Nephron progenitor cell (in vitro differentiated cells): Measurements from ENCODE around the gene AP2M1.

Experiments used
- DNase-seq: peaks from one replicate; pipeline ENCODE4 v3.0.0; 2021
- H3K27ac Mint-ChIP-seq: 2 replicates; pipeline ENCODE4 v1.8.0; 2021; ENCODE audit warnings: mild to moderate bottlenecking, moderate library complexity, mixed read lengths
- H3K27me3 Mint-ChIP-seq: 2 replicates; pipeline ENCODE4 v1.8.0; 2021; ENCODE audit warnings: mild to moderate bottlenecking, low read depth, mixed read lengths; ENCODE audit not compliant: poor library complexity
- H3K36me3 Mint-ChIP-seq: 2 replicates; pipeline ENCODE4 v1.8.0; 2021; ENCODE audit warnings: low read depth, mixed read lengths
- H3K4me1 Mint-ChIP-seq: 2 replicates; pipeline ENCODE4 v1.8.0; 2021; ENCODE audit warnings: mixed read lengths
- H3K4me3 Mint-ChIP-seq: 2 replicates; pipeline ENCODE4 v1.8.0; 2021; ENCODE audit warnings: mild to moderate bottlenecking, moderate library complexity, mixed read lengths
- H3K9me3 Mint-ChIP-seq: 2 replicates; pipeline ENCODE4 v1.8.0; 2021; ENCODE audit warnings: mild to moderate bottlenecking, moderate library complexity, mixed read lengths
- CTCF ChIP-seq: fragments of 200-600 bp; sonication (generic); IDR thresholded peaks from 2 replicates; pipeline ENCODE4 v1.5.0; 2021; ENCODE audit warnings: antibody characterized with exemption

AP2M1 gene

GRCh38 chr3:184203526-184203925 is 28.9 kb downstream of the AP2M1 start:
- Mint-ChIP-seq H3K4me3 (no peak overlapping the region), H3K27ac (no peak overlapping the region), H3K36me3 (no peaks in the 10 kb centered on the region), H3K4me1 (peaks cover 6% of the 10 kb centered on the region), H3K27me3 (peaks cover 44% of the 10 kb centered on the region), H3K9me3 (no peaks in the 10 kb centered on the region)
- DNase-seq = no peak
- TF ChIP-seq CTCF = no peak

- no peaks in the 10 kb centered on the region for H3K36me3 Mint-ChIP-seq
- H3K27me3 Mint-ChIP-seq = peaks cover 41% of the 10 kb centered on the region
- no peak for TF ChIP-seq CTCF
- no peaks in the 10 kb centered on the region for H3K4me1 Mint-ChIP-seq
- no peak overlapping the region for H3K4me3 Mint-ChIP-seq
- no peak for DNase-seq
- no peaks in the 10 kb centered on the region for H3K9me3 Mint-ChIP-seq
- no peak overlapping the region for H3K27ac Mint-ChIP-seq
These were observed 34.7 kb downstream of the AP2M1 start for GRCh38 chr3:184209146-184209923.

GRCh38 chr3:184211297-184211696 is 36.6 kb downstream of the AP2M1 start:
- DNase-seq = no peak
- peaks cover 46% of the 10 kb centered on the region for H3K27me3 Mint-ChIP-seq
- H3K27ac Mint-ChIP-seq = no peak overlapping the region
- H3K4me1 Mint-ChIP-seq = no peaks in the 10 kb centered on the region
- no peaks in the 10 kb centered on the region for H3K36me3 Mint-ChIP-seq
- H3K4me3 Mint-ChIP-seq = no peak overlapping the region
- no peaks in the 10 kb centered on the region for H3K9me3 Mint-ChIP-seq
- no peak for TF ChIP-seq CTCF

GRCh38 chr3:184211718-184212117 is 37.1 kb downstream of the AP2M1 start:
- Mint-ChIP-seq H3K36me3 (no peaks in the 10 kb centered on the region), H3K27ac (no peak overlapping the region), H3K4me3 (no peak overlapping the region), H3K4me1 (no peaks in the 10 kb centered on the region), H3K9me3 (no peaks in the 10 kb centered on the region), H3K27me3 (peaks cover 42% of the 10 kb centered on the region)
- no peak for TF ChIP-seq CTCF
- DNase-seq = no peak

- no peak overlapping the region for H3K27ac Mint-ChIP-seq
- peaks cover 60% of the 10 kb centered on the region for H3K27me3 Mint-ChIP-seq
- no peak for TF ChIP-seq CTCF
- H3K36me3 Mint-ChIP-seq = no peaks in the 10 kb centered on the region
- no peak overlapping the region for H3K4me3 Mint-ChIP-seq
- no peaks in the 10 kb centered on the region for H3K9me3 Mint-ChIP-seq
- no peaks in the 10 kb centered on the region for H3K4me1 Mint-ChIP-seq
- no peak for DNase-seq
These were observed 44.2 kb downstream of the AP2M1 start for GRCh38 chr3:184218814-184219213.

- Mint-ChIP-seq H3K27me3 (peaks cover 83% of the 10 kb centered on the region), H3K4me3 (no peak overlapping the region)
These were observed 47.9 kb downstream of the AP2M1 start for GRCh38 chr3:184222521-184222920.

More at GRCh38 chr3:184222521-184222920, 47.9 kb downstream of the AP2M1 start:
- no peak for TF ChIP-seq CTCF
- Mint-ChIP-seq H3K27ac (no peak overlapping the region), H3K4me1 (no peaks in the 10 kb centered on the region), H3K9me3 (no peaks in the 10 kb centered on the region), H3K36me3 (no peaks in the 10 kb centered on the region)
- no peak for DNase-seq
